PC-3 (cell line): Measurements from ENCODE around the gene CAV1.

Source experiments
- CTCF ChIP-seq: fragments of 300-600 bp; sonication (generic); conservative IDR thresholded peaks from 2 replicates; pipeline ENCODE4 v1.5.1; 2017; ENCODE audit warnings: antibody characterized with exemption, low read depth, mild to moderate bottlenecking, low read length
- EZH2 ChIP-seq: fragments of 300-600 bp; sonication (generic); IDR thresholded peaks from one replicate; pipeline ENCODE4 v1.6.1; 2017; ENCODE audit warnings: antibody characterized with exemption, mild to moderate bottlenecking, low read length; ENCODE audit not compliant: unreplicated experiment
- EZH2phosphoT487 ChIP-seq: fragments of 300-600 bp; sonication (generic); IDR thresholded peaks from 2 replicates; pipeline ENCODE4 v1.6.1; 2018; ENCODE audit warnings: mild to moderate bottlenecking, antibody characterized with exemption, low read length, borderline replicate concordance

DNA sequence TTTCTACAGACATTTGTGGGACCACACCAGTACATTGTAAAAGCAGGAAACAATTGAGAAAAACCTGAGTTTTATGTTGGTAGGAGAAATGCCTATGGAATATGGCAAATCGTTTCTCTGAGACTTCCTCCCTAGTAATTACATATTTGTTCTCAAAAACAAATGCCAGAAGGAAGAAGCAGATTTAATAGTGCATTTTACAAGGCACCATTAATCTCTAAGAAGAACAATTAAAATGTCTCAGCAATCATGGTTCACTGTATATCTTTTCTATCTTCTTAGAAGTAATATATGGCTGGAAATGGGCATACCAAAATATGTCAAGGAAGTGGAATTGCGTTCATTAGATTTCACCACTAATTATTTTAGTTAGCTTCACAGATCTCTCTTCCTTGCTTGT is 13.3 kb downstream of the CAV1 start:
- TF ChIP-seq CTCF, result no peak
- TF ChIP-seq EZH2, result no peak
- no peak for TF ChIP-seq EZH2phosphoT487
